Upper lobe of left lung (tissue), 6 donors: Measurements from ENCODE around the gene GDPGP1. TPM values are rescaled to one million over a fixed set of nuclear protein-coding genes. Genes with fewer than 3 reads are reported as not detected.

Source experiments
- ATAC-seq, 2 donors: fragments of 200-7000 bp; cut with Tn5 transposase; one replicate each; pipeline ENCODE4 v1.9.1; 2022; ENCODE audit warnings: mild to moderate bottlenecking in 2 of 2, moderate library complexity in 2 of 2; ENCODE audit not compliant: low FRiP score in 2 of 2
- DNase-seq, 2 donors: peaks; one replicate each; pipeline ENCODE4 v3.0.0-alpha.2; 2019 to 2020
- H3K27ac ChIP-seq, 4 donors: fragments of 200-600 bp; sonication (generic); one replicate each; pipeline ENCODE4 v1.5.1; 2016 to 2019
- H3K27me3 ChIP-seq, 4 donors: fragments of 200-600 bp; sonication (generic); one replicate each; pipeline ENCODE4 v1.5.1; 2017 to 2019
- H3K36me3 ChIP-seq, 4 donors: fragments of 200-600 bp; sonication (generic); one replicate each; pipeline ENCODE4 v1.5.1; 2016 to 2019
- H3K4me1 ChIP-seq, 4 donors: fragments of 200-600 bp; sonication (generic); one replicate each; pipeline ENCODE4 v1.5.1; 2018 to 2019
- H3K4me3 ChIP-seq, 4 donors: fragments of 200-600 bp; sonication (generic); one replicate each; pipeline ENCODE4 v1.5.1; 2017 to 2019; ENCODE audit warnings: mild to moderate bottlenecking in 2 of 4, moderate library complexity in 1 of 4
- H3K9me3 ChIP-seq, 4 donors: fragments of 200-600 bp; sonication (generic); one replicate each; pipeline ENCODE4 v1.5.1; 2018 to 2019
- EP300 ChIP-seq, 4 donors: sonication (generic); formaldehyde crosslinking; IDR thresholded peaks; one replicate each; pipeline ENCODE4 v1.5.1; 2017; ENCODE audit warnings: antibody characterized with exemption in 4 of 4, control low read depth in 2 of 4
- POLR2A ChIP-seq, 4 donors: fragments of 450-650 bp; IDR thresholded peaks; one replicate each; pipeline ENCODE4 v1.5.1; 2016 to 2017; ENCODE audit warnings: antibody characterized with exemption in 4 of 4, mild to moderate bottlenecking in 2 of 4
- POLR2AphosphoS5 ChIP-seq, 2 donors: sonication (generic); formaldehyde crosslinking; IDR thresholded peaks; one replicate each; pipeline ENCODE4 v1.5.1; 2017; ENCODE audit warnings: antibody characterized with exemption in 2 of 2
- WGBS, 2 donors: methylation state at CpG; one replicate each; pipeline ENCODE4 v1.1.5; 2017 to 2018; 5-methylcytosine and 5-hydroxymethylcytosine counted together
- total RNA-seq, 6 donors: library from RNA; depleted of rRNA in 4 of 6; stranded (reverse); fragments of >200 nt in 4 of 6; gene quantifications; one replicate each; pipeline versions ENCODE4 v1.1.0 to v1.2.1, GENCODE V29; 2016 to 2021
- TF ChIP-seq, protein P1 (sequence below), 6 experiments: fragments of 450-650 bp in 4 of 6; fragments of 200-600 bp in 2 of 6; sonication (generic) in 2 of 6; IDR thresholded peaks; one replicate each; pipeline ENCODE4 v1.5.1; 2016 to 2019; ENCODE audit warnings: antibody characterized with exemption in 6 of 6
- donor health status: DM: no; HTN: no; CAD: no; lungs with moderate emphysema.
- donor health status: DM: no; HTN: yes; CAD: no; lungs with severe emphysema.

GDPGP1 gene
- total RNA-seq, 6 donors from 2014 or later: 7.2 to 27.2 (median 10.3) TPM

DNA sequence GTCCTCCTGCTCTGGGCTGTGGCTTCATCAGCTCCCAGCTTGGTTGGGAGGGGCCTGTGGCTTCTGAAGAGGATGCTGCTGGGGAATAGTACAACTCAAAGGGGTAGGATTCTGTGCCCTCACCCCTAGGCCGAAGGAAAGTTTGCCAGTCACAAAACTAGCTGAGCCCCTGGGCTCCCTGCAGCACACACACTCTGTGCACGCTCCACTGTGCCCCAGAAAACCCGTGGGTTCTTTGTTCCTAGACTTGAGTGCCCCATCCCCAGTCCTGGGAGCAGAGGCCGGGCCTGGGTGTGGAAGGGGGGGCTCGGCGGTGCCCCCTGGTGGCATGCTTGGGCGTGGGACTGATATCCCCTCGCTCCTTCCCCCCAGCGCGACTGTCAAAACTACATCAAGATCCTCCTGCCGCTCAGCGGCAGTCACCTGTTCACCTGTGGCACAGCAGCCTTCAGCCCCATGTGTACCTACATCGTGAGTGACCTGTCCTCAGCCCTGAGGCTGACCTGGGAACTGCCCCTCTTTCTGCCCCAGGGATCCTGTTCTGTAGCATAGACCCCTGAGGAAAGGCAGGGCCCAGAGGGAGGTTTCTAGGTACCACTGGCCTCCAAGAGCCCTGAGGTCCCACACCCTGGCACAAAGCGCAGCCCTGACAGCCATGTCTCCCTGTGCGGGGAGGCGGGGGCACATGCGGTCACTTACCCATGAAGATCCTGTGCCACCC lies 14.4 kb upstream of the GDPGP1 start:
- Histone ChIP-seq H3K27ac (no peak overlapping the region), H3K27me3 (no peaks in the 10 kb centered on the region), H3K4me1 (peaks cover 6 to 13% (median 7%) of the 10 kb centered on the region in 4 donors), H3K4me3 (no peak overlapping the region), H3K36me3 (peaks cover 8 to 55% (median 26%) of the 10 kb centered on the region in 4 donors), H3K9me3 (no peaks in the 10 kb centered on the region)
- TF ChIP-seq, protein P1, sequence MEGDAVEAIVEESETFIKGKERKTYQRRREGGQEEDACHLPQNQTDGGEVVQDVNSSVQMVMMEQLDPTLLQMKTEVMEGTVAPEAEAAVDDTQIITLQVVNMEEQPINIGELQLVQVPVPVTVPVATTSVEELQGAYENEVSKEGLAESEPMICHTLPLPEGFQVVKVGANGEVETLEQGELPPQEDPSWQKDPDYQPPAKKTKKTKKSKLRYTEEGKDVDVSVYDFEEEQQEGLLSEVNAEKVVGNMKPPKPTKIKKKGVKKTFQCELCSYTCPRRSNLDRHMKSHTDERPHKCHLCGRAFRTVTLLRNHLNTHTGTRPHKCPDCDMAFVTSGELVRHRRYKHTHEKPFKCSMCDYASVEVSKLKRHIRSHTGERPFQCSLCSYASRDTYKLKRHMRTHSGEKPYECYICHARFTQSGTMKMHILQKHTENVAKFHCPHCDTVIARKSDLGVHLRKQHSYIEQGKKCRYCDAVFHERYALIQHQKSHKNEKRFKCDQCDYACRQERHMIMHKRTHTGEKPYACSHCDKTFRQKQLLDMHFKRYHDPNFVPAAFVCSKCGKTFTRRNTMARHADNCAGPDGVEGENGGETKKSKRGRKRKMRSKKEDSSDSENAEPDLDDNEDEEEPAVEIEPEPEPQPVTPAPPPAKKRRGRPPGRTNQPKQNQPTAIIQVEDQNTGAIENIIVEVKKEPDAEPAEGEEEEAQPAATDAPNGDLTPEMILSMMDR (IDR thresholded peaks at IDR 0.05): peak; percentile 44 to 78 (median 66)
- TF ChIP-seq POLR2AphosphoS5 (IDR thresholded peaks at IDR 0.05): no peak
- 60 to 64% methylated on average over 9 to 16 of the region's 17 CpGs for WGBS, 2 donors
- peak; percentile 45 to 91 for DNase-seq
- peak; percentile 58 to 78 for ATAC-seq

DNA sequence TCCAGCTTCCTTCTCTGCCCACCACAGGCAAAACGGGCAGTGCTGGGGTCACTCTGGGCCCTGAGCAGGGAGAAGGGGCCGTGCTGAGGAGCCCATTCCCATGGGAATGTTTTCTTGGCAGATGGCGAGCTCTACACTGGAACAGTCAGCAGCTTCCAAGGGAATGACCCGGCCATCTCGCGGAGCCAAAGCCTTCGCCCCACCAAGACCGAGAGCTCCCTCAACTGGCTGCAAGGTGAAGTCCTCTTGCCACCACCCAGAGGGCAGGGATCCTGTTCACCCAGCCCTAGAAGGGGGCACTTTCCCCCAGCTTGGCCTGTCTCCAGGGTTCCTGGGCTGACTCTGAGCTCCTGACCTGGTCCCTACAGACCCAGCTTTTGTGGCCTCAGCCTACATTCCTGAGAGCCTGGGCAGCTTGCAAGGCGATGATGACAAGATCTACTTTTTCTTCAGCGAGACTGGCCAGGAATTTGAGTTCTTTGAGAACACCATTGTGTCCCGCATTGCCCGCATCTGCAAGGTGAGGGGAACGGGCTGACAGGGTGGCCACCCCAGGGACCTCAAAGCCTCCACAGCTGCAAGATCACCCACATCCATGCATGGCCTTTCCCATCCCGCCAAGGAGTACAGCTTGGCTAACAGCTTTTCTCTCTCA lies 12.6 kb upstream of the GDPGP1 start:
- TF ChIP-seq POLR2AphosphoS5 (IDR thresholded peaks at IDR 0.05): peak in 1 of 2 donors; percentile 22
- TF ChIP-seq EP300 (IDR thresholded peaks at IDR 0.05): no peak
- TF ChIP-seq, protein P1 (IDR thresholded peaks at IDR 0.05): peak; percentile 55 to 78 (median 68)
- DNase-seq (peak in 1 of 2 donors; percentile 74), ATAC-seq (peak; percentile 69 to 85)
- peaks cover 7 to 26% (median 7%) of the 10 kb centered on the region in 4 donors for H3K4me1 ChIP-seq
- H3K9me3 ChIP-seq: no peaks in the 10 kb centered on the region
- peak overlapping the region in 2 of 4 donors; percentile 16 to 30 for H3K27ac ChIP-seq
- H3K27me3 ChIP-seq: no peaks in the 10 kb centered on the region
- H3K4me3 ChIP-seq: no peak overlapping the region
- H3K36me3 ChIP-seq: peaks cover 11 to 73% (median 42%) of the 10 kb centered on the region in 4 donors
- WGBS, 2 donors: 47 to 68% methylated on average over 7 to 11 of the region's 14 CpGs

DNA sequence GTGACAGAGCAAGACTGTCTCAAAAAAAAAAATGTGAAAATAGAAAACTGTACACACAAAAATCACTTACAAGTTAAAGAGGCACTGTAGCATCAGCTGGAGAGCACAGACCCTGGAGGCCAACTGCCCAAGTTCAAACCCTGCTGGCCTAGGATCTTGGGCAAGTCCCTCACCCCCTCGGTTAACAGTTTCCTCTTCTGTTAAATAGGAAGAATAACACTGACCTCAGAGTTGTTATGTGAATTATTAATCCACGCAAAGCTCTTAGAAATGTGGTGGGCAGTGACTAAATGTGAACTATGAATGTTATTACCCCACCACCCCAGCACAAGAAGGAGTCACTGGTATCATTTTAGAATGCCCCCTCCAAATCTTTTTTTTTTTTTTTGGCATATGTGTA lies 11.5 kb upstream of the GDPGP1 start:
- peaks cover 14 to 80% (median 48%) of the 10 kb centered on the region in 4 donors for H3K36me3 ChIP-seq
- DNase-seq (no peak), ATAC-seq (no peak)
- no peak overlapping the region for H3K27ac ChIP-seq
- TF ChIP-seq POLR2A (IDR thresholded peaks at IDR 0.05): no peak
- TF ChIP-seq EP300 (IDR thresholded peaks at IDR 0.05): no peak
- TF ChIP-seq POLR2AphosphoS5 (IDR thresholded peaks at IDR 0.05): no peak
- TF ChIP-seq, protein P1 (IDR thresholded peaks at IDR 0.05): no peak
- H3K4me1 ChIP-seq: peaks cover 7 to 26% (median 7%) of the 10 kb centered on the region in 4 donors
- no peaks in the 10 kb centered on the region for H3K27me3 ChIP-seq
- no peak overlapping the region for H3K4me3 ChIP-seq
- WGBS, 2 donors: 72 to 75% methylated on average over 2 of the region's 2 CpGs
- H3K9me3 ChIP-seq: no peaks in the 10 kb centered on the region

DNA sequence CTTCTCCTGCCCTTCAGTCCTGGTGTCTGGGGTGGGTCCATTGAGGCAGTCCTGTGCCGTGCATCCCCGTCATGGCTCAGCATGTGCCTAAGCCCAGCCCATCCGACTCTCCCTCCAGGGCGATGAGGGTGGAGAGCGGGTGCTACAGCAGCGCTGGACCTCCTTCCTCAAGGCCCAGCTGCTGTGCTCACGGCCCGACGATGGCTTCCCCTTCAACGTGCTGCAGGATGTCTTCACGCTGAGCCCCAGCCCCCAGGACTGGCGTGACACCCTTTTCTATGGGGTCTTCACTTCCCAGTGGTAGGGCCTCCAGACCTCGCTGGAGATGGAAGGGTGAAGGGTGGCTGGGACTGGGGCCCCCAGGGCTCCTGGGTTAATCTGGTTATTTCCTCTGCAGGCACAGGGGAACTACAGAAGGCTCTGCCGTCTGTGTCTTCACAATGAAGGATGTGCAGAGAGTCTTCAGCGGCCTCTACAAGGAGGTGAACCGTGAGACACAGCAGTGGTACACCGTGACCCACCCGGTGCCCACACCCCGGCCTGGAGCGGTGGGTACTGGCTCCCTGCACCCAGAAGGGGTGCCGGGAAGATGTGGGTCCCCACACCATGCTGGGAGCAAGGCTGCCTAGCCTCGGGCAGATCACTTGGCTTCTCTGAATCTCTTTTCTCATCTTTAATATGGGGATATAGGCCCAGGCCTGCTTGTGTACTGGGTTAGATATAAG lies 10.4 kb upstream of the GDPGP1 start:
- no peak for ATAC-seq
- no peak for DNase-seq
- Histone ChIP-seq H3K9me3 (no peaks in the 10 kb centered on the region), H3K27ac (no peak overlapping the region), H3K36me3 (peaks cover 25 to 80% (median 56%) of the 10 kb centered on the region in 4 donors), H3K27me3 (no peaks in the 10 kb centered on the region), H3K4me1 (peaks cover 7 to 26% (median 7%) of the 10 kb centered on the region in 4 donors), H3K4me3 (no peak overlapping the region)
- TF ChIP-seq EP300 (IDR thresholded peaks at IDR 0.05) (no peak), POLR2AphosphoS5 (IDR thresholded peaks at IDR 0.05) (no peak), POLR2A (IDR thresholded peaks at IDR 0.05) (no peak)
- TF ChIP-seq, protein P1 (IDR thresholded peaks at IDR 0.05): no peak
- WGBS, 2 donors: 95 to 97% methylated on average over 16 to 22 of the region's 22 CpGs
